ENCODE measurements around the gene TCF7L2.
A peak's percentile ranks its signal among the peaks of the same experiment; 100 is the strongest.

TCF7L2 gene

DNA sequence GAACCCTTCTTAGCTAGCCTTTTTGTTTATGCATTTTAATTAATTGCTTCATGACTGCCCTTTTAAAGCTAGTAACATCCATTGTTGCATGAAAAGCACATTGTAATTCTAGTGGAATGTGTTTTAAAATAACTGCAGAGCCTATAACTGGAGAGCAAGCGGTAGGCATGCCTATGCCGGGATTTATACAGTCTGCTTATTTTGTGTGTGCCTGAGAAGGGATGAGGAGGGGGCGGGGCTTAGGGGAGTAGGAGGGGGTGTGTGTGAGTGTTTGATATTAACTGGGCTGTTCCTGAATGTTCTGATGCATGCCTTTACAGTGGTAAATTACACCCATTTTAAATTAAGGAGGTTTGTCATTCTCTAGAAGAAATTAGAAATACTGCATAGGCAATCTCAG is 208.1 kb downstream of the TCF7L2 start:
- DNase-seq = peak; percentile 21

DNA sequence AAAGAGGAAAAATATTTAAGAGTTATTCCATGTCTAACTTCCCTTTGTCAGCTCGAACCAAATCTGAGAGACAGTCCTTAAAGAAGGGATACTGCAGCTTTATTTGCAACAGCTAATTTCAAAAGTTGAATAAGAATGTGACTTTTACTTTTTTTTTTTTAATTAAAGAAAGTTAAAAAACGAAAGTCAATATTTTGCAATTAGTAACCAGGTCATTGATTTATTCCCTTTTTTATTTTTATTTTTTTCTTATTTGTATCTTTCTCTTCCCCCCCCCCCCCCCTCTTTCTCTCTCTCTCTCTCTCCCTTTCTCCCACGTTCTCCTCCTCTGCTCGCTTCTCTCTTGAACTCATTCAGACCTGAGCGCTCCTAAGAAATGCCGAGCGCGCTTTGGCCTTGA is 209.5 kb downstream of the TCF7L2 start:
- no peak for DNase-seq

DNA sequence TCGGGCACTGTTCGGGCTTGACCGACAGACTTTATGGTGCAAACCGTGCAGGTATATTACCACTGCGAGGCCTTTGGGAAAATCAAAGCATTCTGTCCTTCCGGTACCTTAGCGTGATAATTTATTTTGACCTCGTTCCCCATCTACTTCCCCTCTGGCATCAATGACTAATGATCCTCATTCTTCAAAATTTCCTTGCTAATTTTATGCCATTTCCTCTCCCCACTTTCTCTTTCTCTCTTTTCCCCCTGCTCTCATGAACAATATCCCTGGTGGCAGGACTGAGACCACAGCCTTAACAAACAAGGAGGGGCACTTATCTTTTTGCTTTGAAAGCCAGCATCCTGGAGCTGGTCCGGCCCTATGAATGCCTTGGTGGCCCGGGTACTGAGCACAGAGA is 210.6 kb downstream of the TCF7L2 start:
- no peak for DNase-seq

DNA sequence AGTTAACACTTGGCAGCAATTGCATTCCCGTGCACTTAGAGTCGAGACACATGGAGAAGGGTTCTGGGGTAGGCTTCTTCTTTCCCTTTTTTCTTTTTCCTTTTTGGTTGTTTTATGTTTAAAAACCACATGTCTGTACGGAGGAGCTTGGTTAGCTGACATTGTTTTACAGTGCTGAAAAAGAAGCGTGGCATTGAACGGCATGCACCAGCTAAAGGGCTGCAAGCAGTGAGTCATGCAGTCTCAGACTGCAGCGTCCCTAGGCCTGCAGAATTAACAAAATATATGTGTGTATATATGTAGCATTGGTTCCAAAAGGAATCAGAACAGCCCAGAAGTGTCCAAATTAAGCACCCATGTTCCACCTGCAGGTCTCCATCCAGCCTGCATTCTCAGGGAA is 211.0 kb downstream of the TCF7L2 start:
- no peak for DNase-seq

DNA sequence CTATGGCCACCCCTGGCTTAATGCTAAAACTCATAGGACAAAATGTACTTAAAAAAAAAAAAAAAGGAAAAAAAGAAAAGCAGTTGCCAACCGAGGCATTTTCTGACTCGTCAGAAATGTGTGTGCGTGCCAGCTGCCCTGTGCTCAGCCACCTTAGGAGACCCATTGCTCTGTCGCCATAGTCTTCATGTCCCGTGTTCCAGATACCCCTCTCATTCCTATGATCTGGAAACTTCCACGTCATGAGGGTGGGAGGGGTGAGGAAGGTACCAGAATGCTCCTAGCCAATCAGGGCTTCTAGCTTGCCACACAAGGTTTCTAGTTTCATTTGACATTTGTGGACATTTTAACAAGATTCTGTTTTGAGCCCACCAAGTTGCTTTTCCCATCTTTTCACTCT is 212.9 kb downstream of the TCF7L2 start:
- no peak for DNase-seq

DNA sequence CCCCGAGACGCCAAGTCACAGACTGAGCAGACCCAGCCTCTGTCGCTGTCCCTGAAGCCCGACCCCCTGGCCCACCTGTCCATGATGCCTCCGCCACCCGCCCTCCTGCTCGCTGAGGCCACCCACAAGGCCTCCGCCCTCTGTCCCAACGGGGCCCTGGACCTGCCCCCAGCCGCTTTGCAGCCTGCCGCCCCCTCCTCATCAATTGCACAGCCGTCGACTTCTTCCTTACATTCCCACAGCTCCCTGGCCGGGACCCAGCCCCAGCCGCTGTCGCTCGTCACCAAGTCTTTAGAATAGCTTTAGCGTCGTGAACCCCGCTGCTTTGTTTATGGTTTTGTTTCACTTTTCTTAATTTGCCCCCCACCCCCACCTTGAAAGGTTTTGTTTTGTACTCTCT is 215.6 kb downstream of the TCF7L2 start:
- DNase-seq = no peak

DNA sequence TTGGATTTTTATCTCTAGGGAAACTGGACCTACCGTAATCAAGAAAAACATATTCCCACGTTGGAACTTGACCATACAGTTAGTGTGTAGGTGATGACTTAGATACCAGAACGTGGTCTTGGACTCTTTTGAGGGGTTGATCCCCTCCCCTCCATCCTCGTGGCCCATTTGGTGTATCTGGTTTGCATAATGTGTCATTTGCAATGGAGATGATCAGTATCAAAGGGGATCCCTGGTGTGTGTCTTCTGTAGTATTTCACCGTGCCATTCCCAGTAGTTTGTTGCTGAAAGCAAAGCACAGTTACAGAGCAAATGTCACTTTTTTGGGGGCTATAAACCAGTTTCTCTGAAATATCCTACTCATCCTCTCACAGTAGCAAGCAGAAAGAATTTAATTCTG is 217.7 kb downstream of the TCF7L2 start:
- DNase-seq = no peak

DNA sequence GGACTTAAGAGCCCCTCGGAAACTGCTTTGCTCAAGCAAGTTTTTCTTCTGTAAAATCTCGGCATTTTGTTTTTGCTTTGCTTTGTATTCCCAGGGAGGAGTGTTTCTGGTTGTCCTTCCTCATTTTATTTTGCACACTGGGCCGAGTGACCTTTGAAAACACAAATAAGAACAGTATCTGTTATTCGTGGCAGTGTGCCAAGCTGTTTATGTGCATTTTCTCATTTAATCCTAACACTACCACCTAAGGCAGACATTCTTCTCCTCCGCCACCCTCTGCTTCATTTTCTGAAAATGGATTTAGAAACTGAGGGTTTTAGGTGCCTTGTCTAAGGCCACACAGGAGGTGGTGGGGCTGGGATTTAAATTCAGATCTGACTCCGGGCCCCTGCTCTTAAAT is 218.5 kb downstream of the TCF7L2 start:
- no peak for DNase-seq

DNA sequence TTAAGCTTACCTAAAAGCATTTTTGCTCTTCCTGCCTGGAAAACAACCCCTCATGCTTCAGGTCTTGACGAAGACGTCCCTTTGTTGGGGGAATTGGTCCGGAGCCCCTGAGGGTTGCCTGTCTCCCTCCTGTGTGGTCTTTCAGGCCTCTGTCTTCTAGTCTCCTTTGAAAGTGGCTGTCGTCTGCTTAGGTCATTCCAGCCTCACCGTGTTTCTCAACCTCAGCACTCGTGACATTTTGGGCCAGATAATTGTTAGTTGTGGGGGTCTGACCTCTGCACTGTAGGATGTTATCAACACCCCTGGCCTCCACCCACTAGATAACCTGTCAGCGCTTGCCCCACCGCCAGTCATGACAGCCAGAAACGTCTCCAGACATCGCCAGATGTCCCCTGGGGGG is 219.1 kb downstream of the TCF7L2 start:
- DNase-seq = no peak

DNA sequence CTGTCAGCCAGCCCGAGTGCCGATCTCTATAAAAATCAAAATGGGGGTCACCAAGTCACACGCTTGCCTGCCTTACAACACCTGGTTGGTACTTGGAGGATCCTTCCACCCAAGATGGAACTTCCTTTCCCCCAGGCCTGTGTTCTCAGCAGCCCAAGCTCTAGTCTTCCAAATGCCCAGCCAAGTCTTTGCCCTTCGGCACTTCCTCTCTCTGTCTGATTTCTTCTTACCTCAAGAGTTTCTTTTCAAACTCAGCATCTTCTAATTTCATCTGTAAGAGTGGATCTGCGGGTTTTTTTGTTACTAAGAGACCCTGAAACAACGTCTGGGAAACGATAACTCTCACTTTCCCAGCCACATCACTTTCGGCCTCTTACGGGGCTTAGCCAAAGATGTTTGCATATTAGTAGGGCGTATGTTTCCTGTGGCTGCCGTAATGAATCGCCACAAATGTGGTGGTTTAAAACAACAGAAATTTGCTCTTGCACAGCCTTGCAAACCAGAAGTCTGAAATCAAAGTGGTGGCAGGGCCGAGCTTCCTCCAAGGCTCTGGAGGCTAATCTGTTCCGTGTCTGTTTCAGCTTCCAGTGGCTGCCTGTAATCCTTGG is 219.9 kb downstream of the TCF7L2 start:
- DNase-seq = no peak

DNA sequence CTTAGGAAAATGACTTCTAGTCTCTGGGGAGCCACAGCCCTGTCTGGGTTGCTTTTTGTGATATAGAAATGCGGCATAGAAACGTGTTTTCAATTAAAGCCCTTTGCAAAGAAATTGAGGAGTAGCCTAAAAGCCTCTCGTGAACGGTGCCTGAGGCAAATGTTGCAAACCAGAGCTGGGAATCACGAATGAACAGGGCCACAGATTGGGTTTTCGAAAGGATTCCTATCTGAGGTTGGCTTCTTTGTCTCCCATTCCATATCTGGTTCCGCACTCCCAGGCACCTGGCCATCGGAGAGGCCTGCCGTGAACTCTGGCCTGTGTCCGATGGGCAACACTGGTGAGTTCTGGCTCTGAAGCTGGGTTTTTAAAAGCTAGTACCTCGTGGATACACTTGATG is 221.6 kb downstream of the TCF7L2 start:
- no peak for DNase-seq

DNA sequence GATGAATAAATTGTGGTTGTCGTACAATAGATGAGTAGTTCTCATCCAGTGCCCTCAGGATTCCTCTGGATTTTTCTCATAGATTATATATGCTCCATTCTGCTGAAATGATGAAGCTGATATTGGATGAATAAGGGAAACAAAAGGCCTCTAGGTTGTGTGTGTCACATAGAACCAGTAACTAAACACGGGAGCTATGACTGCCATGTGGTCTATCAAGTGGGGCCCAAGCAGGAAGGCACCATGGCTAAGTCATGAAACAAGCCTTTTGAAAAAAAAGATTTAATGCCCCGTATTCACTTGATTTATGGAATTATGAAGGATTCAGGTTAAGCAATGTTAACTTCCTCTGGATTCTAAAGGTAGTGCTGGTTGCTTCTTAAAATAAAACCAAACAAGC is 225.1 kb downstream of the TCF7L2 start:
- no peak for DNase-seq

DNA sequence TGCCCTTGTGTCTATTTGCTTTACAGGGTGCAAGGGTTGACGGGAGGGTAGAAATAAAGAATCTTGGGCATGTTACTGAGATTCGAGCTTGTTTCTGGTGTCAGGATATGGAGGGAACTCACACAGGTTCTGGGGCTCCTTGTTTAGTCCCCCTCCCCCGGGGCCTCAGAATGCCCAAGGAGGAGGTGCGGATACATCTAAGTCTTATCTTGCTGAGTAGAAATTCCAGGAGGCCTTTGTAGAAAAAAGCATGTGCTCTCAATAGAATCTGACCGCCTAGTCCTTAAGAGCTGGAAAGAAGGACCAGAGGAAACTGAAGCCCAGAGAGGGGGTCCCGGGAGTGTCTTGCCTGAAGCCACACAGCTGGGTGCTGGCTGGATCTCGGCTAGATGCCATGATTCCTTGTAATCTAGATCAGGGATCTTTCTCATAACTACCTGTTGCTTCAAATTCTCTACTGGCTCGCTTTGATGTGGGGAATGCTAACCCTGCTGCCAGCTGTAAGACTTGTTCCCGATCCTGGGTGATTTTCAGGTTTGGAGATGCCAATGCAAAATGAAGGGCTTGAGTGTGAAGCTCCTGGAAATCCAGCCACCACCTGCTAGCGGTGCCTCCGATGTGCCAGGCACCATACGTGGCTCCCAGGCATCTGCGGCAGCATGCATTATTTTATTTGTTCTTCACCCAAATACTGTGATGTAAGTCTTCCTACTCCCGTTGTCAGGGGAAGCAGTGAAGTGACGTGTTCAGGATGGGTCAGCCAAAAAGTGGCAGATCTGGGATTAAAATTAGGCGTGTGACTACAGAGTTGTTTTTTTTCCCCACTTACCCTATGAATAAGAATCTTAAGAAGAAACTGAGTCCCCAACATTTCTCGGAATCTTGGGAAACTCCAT is 226.0 kb downstream of the TCF7L2 start:
- no peak for DNase-seq

DNA sequence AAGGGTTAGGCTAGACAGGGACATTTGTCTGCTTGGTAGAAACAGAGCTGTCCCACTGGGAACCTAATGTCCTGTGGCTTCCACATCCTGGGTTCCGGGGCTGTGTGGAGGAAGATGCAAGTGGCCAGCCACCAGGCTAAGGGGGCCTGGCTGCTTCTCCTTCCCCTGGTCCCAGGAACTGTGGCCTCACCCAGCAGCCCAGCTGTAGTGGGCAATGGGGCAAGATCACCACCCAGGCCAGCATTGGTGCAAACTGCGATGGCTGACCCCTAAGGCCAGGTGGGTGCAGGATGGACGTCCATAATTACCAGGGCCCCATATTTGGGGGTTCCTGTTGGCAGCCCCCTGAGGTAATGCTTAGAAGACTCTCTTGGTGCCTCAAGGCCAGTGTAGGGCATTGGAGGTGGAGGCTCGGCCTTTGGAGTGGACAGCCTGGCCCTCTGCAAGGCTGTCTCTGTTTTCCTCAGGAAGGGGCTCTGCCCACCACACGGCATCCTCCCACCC is 226.7 kb downstream of the TCF7L2 start:
- no peak for DNase-seq

DNA sequence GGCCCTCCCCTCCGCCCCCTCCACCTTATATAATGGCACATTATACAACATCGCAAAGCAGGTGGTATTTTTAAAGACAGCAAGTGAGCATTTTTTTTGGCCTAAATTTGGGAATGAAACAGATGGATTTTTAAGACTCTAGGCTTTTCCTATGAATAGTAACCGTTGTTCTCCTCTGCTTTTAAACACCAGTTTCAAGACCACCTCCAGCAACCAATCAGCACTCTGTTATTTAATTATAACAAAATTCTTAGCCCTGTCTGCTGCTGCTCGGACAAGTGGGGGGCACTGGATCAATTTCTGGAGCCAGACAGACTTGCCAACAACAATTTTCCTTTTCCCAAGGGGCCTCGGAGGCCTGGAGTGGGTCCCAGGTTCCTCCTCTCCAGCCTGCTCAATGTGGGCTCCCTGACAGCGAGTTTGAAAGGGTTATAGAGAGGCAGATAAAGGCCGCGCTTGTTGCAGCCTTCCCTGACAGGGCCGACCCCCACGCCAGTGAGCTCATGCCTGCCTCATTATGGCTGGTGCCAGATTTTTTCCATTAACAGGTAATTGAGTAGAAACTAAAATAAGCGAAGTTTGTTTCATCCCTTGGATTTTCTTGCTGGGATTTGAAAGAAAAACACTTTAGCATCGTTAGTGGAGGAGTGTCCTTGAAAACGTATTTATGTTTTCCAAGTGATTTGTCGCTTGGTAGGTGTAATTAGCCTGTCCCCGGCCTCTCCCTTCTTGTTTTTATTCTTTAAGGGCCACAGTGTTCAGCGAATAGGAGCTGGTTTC is 227.3 kb downstream of the TCF7L2 start:
- DNase-seq = no peak

DNA sequence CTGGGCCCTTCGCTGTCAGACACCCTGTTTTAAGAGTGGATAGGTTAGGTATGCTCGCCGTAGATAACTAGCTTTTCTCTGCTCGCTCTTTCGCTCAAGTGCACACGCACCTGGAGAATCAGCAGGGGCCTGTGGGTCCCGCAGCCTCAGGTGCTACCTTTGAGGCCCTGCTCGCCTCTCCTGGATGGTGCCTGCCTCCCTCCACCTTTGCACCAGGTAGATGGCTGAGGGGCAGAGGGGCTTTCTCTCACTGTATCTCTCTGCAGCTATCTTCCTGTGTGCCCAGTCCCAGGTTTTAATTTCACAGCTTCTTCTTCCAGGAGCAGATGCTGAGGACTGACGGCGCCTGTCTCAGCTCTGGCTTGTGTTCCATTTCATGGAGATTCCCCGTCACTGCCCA is 227.9 kb downstream of the TCF7L2 start:
- no peak for DNase-seq

DNA sequence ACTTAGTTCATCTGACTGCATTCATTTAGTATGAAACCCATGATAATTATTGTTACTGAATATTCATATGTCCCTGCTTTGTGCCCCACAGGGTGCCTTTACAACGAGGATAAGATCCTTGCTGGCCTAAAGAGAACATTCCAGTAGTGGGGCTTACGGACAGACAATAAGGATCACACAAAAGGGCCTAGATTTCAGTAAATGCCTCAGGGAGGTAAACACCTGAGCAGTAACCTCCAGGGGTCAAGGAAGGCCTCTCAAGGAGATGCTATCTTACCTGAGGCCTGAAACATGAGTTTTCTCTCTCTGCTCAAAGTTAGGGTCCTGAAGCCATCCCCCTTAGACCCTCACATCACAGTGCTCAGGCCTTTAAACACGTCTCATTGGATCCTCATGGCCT is 228.7 kb downstream of the TCF7L2 start:
- no peak for DNase-seq

DNA sequence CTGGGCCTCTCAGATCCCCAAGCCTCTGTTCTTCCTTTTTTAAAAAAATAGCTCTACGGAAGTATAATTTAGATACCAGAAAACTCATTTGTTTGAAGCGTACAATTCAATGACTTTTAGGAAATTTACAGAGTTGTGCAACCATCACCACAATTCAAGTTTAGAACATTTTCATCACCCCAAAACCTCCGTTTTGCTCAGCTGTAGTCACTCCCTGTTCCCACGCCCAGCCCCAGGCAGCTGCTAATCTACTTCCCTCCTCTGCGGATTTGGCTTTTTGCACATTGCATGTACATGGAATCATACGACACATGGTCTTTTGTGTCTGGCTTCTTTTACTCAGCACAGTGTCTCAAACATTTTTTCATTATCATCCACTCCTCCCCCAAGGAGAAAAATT is 229.2 kb downstream of the TCF7L2 start:
- no peak for DNase-seq

DNA sequence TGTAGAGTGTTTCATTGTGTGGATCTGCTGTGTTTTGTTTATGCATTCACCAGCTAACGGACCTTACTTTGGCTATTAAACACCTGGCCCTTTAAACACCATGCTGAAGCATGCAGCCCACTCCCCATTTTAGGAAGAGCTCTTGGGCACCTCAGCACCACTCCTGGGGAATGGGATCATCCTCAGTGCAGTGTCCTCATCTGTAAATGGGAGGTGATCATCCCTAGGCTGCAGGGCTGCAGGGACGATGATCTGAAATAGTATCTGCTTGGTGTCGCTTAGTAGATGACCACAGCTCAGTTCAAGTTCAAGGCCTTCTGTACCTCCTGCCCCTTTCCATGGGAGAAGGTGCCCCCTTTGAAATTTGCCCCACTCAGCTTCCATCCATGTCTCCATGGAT is 229.9 kb downstream of the TCF7L2 start:
- DNase-seq = no peak

DNA sequence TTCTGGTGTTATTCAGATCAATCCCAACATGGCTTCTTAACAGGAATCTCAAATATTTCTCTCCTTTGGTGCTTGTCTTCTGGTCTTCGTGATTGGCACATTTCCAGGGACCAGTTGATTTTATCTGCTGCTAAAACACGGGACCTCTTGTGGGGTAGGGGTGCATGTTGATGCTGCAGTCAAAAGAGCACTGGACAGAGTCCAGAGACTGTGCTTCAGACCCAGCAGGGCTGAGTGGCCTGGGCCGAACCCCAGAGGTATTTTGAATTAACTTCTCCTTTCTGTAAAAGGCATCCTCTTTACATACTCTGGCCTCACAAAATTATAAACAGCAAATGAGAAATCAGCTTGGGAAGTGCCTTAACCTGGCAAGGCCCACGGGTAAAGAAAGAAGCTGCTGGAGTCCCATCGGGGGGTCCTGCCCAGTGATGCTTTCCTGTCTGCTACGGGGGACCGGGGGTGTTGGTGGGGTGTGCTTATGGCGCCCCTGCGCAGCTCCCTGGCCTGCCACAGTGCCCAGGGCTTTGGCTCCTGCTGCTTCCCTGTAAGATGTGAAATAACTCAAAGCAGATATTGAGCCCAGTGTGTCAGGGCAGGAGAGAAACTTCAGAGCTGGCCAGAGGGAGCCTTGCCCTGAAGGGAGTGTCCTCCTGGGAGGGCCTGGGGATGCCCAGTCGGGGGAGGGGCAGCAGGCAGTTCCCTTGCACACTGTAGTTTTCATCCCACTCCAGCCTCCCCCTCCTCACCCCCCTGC is 230.5 kb downstream of the TCF7L2 start:
- no peak for DNase-seq

DNA sequence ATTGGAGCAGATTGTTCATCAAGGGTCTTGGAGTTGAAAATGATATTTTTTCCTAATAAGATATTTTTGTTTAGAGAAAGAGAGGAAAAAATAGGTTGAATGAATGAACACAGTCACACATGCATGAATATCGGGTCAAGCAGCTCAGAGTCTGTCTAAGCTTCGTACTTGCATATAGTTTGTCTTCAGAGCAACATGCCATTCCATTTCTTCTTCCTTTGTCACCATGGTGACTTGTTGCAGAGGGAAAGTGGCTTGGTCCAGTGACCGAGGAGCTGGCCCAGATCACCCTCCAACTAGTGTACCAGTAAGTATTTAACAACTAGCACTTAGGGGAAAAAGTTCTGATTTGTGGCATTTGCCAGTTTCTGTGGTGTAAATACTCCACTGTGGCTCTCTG is 232.1 kb downstream of the TCF7L2 start:
- no peak for DNase-seq

DNA sequence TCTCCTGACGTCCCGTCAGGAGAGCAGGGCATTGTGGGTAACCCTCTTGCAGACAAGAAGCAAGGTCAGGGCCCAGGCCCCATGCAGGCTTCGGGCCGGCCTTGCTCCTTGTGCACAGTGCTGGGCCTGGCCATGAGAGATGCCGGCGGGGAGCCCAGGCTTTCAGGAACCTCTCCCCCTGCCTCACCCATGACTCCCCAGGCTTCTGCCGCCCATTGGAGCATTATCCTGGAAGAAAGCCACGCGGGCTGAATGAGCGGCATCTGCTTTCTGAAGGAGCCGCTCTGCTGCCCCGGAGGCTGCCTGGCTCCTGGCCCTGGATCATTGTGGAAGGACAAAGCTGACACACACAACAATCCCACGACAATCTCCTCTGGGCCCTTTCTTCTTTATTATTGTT is 233.5 kb downstream of the TCF7L2 start:
- no peak for DNase-seq
